A549 (cell line): ENCODE measurements around the gene FANCI.

Source experiments
- CTCF ChIP-seq: fragments of >200 bp; sonication (Bioruptor Twin); formaldehyde crosslinking; IDR thresholded peaks from 3 replicates; pipeline ENCODE4 v1.5.1; 2016
- FOSL2 ChIP-seq, 2 experiments: fragments of 450-650 bp in 1 of 2; fragments of >200 bp in 1 of 2; sonication (Bioruptor Twin) in 1 of 2; formaldehyde crosslinking; IDR thresholded peaks; 2 replicates each; pipeline versions ENCODE4 v1.5.0 to v1.6.1; 2016 to 2020; ENCODE audit warnings: mild to moderate bottlenecking in 1 of 2, moderate library complexity in 1 of 2
- JUNB ChIP-seq: fragments of >200 bp; sonication (Bioruptor Twin); formaldehyde crosslinking; IDR thresholded peaks from 2 replicates; pipeline ENCODE4 v1.6.1; 2016
- KDM1A ChIP-seq: fragments of 200-600 bp; sonication (generic); IDR thresholded peaks from 2 replicates; pipeline ENCODE4 v1.6.1; 2016; ENCODE audit warnings: low read depth, mild to moderate bottlenecking
- MAX ChIP-seq: IDR thresholded peaks from 2 replicates; pipeline ENCODE4 v1.6.1; 2012
- NPAS2 ChIP-seq: fragments of 250-450 bp; sonication (Bioruptor Pico); IDR thresholded peaks from 2 replicates; pipeline ENCODE4 v1.8.0; 2022; ENCODE audit warnings: mild to moderate bottlenecking, moderate library complexity, borderline replicate concordance
- POLR2A ChIP-seq: IDR thresholded peaks from 2 replicates; pipeline ENCODE4 v1.6.1; 2012; ENCODE audit warnings: mild to moderate bottlenecking, low read length
- RCOR1 ChIP-seq: fragments of 150-350 bp; IDR thresholded peaks from 2 replicates; pipeline ENCODE4 v1.6.1; 2014; ENCODE audit warnings: antibody characterized with exemption, low read length, low read depth
- ZSCAN20 ChIP-seq: fragments of 250-450 bp; sonication (Bioruptor Pico); IDR thresholded peaks from 2 replicates; pipeline ENCODE4 v1.8.0; 2022; ENCODE audit warnings: mild to moderate bottlenecking, moderate library complexity

- TF ChIP-seq FOSL2 (IDR thresholded peaks at IDR 0.05): no peak
- TF ChIP-seq FOSL2 (CRISPR knock-in tag; IDR thresholded peaks at IDR 0.05): no peak
- no peak for TF ChIP-seq RCOR1
- no peak for TF ChIP-seq CTCF
- no peak for TF ChIP-seq KDM1A
- TF ChIP-seq JUNB: no peak
- no peak for TF ChIP-seq ZSCAN20 (CRISPR knock-in tag)
- TF ChIP-seq NPAS2 (CRISPR knock-in tag): no peak
- TF ChIP-seq MAX: no peak
- TF ChIP-seq POLR2A: no peak
Observed at GRCh38 chr15:89322822-89323221, 79.0 kb downstream of the FANCI start.
